ENCODE results near the gene PITPNC1.
"Not testable (repeated sequence)": the region's sequence is repeated elsewhere in the genome, so short reads cannot be mapped to it uniquely, and the experiment has no call there.

The PITPNC1 gene

DNA sequence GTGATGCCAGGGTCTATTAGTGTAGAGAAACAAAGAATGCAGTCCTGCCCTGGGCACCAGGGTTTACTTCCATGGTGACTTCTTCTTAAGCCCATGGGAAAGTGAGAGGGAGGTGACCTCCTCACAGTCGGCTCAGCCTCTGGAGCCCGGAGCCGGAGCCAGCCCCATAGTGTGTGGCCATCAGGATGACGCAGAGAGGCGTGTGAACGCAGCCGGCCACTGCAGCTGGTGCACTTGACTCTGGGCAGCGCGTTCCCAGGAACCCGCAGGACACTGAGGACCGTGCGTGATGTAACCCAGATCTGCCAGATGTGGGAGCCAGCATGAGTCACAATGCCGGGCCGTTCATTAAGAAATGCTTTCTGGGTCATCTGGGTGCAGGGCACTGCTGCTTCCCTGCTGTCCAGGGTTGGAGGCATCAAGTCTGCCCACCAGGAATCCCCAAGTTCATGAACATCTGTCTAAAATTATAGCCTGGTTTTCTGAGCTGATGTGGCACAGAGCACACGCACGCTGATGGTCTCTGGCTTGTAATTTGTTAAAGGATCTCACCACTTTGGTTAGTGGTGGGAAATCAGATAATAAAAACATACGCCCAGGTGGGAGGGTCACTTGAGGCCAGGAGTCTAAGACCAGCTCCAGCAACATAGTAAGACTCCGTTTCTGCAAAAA, 114.1 kb downstream of the PITPNC1 start:
- peak; percentile 53 for DNase-seq

DNA sequence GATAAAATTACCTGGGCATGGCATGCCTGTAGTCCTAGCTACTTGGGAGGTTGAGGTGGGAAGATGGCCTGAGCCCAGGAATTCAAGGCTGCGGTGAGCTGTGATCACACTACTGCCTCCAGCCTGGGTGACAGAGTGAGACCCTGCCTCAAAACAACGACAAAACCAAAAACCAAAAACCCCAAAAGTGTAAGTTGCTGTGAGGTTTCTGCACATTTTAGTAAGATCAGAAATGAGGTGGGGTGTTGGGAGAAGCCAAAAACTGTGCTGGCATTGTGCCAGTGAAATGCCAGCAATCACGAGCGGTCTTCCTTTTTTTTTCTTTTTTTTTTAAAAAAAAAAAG, 114.6 kb downstream of the PITPNC1 start:
- DNase-seq, result peak; percentile 53

DNA sequence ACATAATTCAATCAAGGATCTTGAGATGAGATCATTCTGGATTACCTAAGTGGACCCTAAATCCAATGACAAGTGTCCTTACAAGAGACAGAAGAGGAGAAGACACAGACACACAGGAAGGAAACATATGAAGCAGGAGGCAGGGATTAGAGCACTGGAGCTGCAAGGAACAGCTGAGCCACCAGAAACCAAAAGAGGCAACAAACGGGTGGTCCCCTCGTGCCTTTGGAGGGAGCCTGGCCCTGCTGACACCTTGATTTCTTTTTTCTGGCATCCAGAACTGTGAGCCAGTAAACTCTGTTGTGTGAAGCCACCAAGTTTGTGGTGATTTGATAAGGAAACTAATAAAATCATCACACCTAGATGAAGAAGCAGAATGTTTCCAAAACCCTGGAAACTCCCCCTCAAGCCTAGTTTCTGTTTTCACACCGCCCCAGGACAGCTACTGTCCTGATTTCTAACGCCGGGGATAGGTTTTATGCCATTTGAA, 115.2 kb downstream of the PITPNC1 start:
- DNase-seq, result peak; percentile 53

DNA sequence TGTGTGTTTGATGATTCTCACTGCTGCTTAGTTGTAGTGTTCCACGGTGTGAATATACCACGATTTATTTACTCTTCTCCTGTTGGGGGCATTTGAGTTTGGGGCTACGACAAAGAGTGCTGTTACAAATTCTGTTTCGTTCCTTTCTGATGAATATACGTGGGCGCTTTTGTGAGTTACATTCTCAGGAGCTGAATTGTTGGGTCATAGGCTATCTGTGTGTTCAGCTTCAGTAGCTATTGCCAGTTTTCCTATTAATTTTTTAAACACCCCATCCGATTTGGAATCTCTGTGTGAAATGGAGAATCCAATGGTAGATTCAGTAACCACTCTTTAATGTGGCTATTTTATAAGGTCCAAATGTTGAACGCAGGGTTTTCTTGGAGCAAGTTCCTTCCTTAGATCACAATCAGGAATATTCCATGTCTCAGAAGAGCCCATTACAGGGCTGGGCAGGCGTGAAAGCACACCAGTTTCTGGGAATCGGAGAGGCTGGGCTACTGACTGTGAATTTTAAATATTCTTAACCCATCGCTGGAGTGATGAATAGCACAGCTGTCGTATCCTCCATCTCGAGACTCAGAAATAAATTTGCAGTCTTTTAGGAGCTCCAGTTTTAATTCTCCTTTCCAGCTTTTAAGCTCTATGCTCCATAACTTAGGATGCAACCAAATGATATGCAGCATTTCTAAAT, 115.9 kb downstream of the PITPNC1 start:
- DNase-seq, result no peak

DNA sequence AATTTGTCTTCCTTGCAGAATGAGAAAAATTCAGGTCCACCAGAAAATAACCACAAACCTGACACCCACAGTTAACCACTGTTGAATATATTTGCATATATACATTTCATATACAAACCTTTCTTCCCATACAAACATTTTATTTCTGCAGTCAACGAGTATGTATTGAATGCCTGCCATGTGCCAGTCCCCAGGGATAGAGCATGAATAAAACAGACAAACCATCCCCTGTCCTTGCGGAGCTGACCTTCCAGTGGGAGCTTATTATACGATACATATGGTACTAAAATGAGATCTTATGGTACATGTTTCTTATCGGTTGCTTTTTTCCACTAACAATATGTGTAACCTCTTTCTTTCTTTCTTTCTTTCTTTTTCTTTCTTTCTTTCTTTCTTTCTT, 116.7 kb downstream of the PITPNC1 start:
- DNase-seq, result no peak

DNA sequence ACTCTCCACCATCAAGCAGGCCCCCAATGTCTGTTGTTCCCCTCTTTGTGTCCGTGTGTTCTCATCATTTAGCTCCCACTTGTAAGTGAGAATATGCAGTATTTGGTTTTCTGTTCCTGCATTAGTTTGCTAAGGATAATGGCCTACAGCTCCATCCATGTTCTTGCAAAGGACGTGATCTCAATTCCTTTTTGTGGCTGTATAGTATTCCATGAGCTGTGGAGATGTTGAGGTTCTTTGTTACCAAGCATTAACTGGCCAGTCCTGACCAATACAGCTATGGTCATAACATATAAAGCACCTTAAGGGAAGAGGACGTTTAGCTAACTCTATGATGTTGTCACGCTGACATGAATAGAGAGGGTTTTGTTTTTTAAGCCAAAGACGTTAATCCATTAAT, 118.5 kb downstream of the PITPNC1 start:
- DNase-seq, result not testable (repeated sequence)

DNA sequence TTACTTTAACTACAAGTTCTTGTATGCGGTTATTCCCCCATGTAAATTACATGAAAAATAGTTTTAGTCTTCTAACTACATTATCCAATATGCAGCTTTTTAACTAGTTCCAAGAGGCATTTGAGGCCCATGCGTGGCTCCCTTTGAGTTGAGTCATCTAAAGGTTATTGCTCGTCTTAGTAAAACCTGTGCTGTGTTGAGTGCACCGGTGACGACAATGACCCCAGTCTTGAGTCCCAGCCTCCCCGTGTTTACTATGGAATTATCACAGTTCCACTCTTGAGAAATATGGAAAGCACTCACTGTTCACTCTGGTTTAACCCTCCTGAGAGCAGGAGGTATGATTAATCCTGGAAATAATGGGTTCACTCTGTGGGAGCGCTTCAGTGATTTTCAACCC, 119.2 kb downstream of the PITPNC1 start:
- no peak for DNase-seq

DNA sequence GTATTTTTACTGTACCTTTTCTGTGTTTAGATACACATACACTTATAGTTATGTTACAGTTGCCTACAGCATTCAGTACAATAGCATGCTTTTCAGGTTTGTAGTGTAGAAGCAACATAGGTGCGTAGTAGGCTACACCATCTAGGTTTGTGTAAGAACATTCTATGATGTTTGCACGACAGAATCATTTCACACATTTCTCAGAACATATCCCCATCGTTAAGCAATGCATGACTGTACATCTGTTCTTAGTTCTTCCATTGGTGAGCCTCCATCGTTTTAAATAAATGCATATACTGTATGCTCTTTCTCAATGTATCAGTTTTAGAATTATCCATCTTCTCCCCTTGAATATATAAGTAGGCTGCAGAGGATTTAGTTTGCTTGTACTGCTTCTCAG, 122.6 kb downstream of the PITPNC1 start:
- no peak for DNase-seq

DNA sequence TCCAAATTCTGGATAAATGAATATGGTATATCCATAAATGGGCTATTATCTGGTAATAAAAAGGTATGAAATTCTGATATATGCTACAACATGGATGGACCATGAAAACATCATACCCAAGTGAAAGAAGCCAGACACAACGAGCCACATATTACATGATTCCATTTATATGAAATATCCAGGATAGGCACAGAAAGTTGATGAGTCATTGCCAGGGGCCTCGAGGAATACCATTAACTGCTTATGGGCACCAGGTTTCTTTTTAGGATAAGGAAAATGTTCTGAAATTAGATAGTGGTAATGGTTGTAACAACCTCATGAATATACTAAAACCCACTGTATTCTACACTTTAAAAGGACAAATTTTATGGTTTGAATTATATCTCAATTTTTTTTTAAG, 123.2 kb downstream of the PITPNC1 start:
- DNase-seq, result no peak

DNA sequence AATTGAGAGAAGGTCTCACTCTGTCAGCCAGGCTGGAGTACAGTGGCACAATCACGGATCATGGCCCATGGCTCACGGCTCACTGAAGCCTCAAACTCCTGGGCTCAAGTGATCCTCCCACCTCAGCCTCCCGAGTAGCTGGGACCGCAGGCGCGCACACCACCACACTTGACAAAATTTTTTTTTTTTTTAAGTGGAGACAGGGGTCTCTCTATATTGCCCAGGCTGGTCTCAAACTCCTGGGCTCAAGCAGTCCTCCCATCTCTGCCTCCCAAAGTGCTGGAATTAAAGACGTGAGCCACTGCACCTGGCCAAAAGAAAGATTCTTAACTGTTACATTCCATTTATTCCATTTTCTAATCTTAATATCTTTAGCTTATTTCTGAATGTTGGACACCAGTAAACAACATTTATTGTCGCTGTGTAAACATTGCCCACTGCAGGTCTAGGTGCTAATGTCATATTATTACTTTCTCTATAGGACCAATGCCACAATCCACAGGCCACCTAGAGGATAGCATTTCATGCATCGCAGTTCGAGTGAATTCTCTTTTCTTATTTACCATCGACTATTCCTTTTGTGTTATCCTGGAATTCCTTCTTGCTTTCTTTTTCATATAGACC, 123.7 kb downstream of the PITPNC1 start:
- no peak for DNase-seq

DNA sequence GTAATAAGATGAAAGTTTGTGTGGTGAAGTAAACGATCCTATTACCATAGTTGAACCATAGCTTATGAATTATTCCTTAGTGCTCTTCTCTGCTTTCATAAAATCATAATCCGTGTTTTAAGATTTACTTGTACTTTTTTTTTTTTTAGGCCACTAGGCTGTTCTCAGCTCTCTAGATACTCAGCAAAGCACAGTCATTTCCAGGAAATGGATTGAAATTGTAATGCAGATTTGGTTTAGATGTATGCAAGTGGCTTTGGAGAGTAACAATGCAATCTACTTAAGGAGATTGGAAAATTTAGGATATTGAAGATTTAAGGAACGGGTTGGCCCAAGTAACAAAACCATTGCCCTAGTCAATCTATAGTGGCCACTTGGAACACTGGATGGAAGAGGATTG, 125.1 kb downstream of the PITPNC1 start:
- no peak for DNase-seq

DNA sequence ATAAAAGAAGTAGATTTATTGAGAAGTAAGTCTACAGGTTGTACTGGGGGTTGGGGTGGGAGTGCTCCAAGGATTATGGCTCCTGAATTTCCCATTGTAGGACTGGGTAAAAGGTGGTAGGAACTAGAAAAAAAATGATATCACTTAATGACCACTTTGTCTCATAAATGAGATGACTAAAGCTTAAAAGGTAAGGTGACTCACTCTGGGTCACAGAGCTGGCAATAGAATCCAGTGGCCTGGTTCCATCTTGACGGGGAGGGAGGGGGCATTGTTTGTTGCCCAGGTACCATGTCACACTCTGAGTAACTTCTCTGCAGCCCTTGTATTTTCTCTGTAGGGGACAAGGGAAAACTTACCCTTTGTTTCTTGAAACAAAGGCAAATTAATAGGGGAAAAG, 126.1 kb downstream of the PITPNC1 start:
- DNase-seq, result no peak

DNA sequence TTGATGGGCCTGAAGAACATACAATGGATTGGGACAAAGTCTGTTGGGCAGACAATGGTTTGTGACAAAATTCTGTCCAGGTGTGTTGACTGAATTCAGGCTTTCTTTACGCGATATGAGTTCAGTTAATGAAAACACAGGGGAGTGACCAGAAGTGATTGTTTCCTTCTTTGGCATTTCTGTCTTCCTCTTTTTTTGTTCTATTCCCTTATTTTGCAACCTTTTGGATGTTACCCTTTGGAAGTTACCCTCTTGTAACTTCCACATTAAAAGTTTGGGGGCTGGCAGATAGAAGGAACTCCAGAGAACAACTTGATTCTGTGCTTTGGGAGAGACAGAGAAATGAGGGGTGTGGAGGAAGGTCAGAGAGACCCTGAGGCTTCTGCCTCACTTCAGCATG, 126.7 kb downstream of the PITPNC1 start:
- no peak for DNase-seq

DNA sequence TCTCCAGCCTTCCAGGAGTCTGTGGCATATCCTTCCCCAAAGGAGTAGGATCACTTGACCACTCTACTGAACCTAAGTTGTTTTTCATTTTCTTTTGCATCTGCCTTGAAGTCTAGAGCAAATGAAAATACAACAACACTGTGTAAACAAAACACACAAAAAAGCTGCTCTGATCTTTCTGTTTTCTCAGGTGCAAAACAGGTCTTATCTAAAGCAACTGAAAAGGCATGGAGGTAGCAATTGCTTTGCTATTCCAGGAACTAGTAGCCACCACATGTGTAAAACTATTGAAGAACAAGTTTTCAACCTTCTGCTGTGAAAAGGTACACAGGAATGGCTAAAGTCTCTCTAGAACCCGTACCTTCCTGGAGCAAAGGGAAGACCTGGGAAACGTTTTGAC, 127.1 kb downstream of the PITPNC1 start:
- DNase-seq, result no peak

DNA sequence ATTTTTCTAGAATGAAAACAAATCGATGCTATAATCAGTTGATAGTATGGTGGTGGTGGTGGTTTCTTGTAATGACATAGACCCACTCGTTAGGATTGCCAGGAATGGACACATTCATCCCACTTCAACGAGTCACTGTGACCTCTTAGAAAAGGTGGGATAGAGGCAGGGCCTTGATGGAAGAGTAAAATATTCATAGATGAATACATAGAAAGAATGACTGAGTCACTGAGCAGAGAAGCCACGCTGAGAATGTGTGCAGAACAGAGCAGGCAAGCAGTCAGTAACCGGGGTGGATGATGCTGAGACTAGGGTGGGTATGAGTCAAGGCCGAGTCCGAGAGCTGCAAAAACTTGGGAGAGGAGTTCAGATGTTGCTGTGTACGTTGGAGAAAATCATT, 129.9 kb downstream of the PITPNC1 start:
- no peak for DNase-seq

DNA sequence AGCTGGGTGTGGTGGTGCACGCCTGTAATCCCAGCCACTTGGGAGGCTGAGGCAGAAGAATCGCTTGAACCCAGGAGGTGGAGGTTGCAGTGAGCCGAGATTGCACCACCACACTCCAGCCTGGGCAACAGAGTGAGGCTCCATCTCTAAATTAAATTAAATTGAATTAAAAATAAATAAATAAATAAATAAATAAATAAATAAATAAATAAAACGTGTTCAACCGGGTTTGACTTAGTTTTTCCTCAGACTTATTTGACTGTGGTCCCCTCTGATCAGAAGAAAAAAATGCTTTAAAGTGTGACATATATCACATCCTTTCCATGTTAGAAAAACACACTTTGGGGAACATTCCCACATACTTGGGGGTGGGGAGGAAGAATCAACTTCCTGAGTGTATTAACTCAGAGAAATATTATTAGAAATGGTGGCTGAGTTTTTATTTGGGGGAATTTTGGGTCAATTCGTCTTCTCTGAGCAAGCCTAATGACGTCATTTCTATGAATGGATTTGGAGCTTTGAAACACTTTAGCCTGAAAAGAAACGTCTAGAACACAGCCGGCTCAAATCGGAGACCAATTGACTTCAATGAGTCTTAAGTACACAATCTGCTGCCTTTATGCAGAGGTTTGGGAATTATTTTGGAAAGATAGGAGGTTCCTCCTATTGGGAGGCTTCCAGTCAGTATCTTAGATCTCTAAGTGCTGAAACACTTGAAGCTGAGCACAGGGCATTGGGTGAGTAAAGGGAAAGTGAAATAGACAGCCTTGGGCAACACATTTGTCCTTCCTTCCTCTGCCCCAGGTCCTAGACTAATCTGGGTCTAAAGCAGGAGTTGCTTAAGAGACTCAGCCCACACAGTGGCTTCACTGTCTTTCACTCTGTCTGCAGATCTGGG, 132.6 kb downstream of the PITPNC1 start:
- DNase-seq, result no peak

DNA sequence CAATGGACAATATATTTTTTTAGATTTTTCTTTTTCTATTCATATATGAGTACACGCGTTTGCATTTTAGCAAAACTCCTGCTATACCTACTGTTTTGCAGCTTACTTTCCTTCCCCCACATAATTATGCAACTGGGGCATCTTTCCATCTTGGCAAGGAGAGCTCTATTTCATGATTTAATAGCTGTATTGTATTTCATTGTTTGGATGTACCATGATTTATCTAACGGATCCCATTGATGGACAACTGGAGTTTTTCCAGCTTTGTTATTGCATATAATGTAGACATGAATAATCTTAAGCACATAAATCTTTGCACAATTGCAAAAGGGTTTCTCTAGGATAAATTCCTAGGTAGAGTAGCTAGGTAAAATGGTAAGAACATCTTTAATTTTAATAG, 133.9 kb downstream of the PITPNC1 start:
- DNase-seq, result no peak

DNA sequence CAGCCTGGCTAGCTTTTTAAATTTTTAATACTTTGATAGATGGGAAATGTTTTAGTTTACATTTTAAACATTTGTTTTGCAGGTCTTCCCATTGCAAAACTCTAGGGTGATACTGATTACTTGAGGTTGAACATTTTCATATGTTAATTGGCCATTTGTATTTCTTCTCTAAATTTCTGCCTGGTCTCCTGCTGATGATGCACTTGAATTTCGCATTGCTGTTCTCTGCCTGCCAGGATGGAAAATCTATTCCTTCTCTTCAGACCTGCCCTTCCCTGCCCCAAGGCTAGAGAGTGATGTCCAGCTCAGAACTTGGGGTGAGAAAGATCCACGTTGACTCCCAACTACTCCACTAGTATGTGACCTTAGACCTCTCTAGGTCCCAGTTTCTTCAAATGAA, 134.7 kb downstream of the PITPNC1 start:
- no peak for DNase-seq

DNA sequence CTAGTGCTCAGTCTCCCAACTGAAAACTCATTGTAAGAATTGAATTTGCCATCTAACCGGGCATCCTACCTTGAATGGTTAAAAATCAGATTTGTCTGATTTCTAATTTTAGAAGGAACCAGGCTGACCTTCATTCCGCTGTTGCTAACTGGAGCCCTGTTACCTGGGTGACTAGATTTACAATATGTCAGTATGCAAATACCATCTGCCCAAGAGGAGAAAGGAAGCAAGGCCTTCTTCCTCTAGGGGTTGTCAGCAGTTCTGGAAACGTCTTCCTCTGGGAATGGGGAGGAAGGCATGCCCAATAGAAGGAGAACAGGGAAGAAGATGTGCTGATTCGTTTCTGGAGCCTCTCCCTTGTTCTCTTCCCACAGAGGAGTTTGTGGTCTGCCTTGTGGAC, 137.9 kb downstream of the PITPNC1 start:
- no peak for DNase-seq

DNA sequence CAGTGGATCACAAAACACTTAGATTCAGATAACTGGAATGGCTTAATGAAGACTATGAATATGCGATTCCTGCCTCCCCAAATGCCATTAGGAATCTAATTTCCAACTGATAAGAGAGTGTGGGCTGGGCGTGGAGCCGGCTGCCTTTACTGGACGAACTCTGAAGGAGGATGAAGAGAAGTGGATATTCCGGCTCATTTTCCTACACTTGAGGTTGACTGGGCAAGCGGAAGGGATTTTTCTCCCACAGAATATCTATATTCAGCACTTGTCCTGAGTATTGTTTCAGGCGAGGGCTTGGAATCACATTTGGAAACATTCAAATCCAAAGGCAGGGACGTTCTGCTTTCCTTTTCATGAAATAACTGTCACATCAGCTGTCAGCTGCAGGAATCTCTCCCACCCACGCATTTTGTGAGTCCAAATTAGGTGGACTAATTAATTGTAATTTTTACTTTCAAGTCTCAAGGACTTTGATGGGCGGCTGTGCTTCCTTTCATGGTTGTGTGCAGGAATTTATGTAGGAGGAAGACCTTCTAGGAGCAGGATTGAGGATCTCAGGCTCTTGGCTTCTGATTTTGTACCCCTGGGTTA, 138.5 kb downstream of the PITPNC1 start:
- no peak for DNase-seq

DNA sequence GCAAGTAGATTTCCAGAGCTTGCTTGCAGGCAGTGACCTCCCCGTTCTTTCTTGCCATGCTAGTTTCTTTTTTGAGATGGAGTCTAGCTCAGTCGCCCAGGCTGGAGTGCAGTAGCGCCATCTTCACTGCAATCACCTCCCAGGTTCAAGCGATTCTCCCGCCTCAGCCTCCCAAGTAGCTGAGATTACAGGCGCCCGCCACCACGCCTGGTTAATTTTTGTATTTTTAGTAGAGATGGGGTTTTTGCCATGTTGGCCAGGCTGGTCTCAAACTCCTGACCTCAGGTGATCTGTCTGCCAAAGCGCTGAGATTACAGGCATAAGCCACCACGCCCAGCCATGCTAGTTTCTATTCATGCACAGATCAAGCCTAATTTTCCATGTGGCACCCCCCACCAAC, 139.5 kb downstream of the PITPNC1 start:
- not testable (repeated sequence) for DNase-seq

DNA sequence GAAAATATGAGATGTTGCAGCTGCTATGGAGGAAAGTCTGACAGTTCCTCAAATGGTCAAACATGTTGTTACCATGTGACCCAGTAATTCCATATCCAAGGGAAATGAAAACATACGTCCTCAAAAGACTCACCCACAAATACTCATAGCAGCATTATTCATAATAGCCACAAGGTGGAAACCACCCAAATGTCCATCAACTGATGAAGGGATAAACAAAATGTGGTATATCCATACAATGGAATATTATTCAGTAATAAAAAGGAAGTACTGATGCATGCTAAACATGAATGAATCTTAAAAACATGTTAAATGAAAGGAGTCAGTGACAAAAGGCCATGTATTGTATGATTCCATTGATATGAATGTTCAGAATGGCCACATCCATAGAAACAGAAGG, 140.2 kb downstream of the PITPNC1 start:
- no peak for DNase-seq

DNA sequence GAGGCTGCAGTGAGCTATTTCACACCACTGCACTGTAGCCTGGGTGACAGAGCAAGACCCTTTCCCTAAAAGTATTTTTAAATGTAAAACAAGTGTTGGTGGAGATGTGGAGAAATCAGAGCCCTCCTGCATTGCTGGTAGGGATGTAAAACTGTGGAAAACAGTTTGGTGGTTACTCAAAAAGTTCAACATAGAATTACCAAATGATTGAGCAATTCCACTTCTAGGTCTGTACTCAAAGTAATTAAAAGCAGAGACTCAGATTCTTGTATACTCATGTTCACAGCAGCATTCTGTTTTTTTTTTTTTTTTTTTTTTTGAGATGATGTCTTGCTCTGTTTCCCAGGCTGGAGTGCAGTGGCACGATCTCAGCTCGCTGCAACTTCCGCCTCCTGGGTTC, 141.8 kb downstream of the PITPNC1 start:
- DNase-seq, result no peak

Data from activated CD8-positive, alpha-beta memory T cell treated with anti-CD3 and anti-CD28 coated beads for 24 hours (primary cell).